MM.1S (cell line): Measurements from ENCODE around the gene CTXND2.

Source experiments
- CTCF ChIP-seq: fragments of 300-600 bp; sonication (generic); IDR thresholded peaks from 2 replicates; pipeline ENCODE4 v1.5.1; 2016; ENCODE audit warnings: antibody characterized with exemption, low read length, mixed read lengths
- EZH2 ChIP-seq: fragments of 300-600 bp; sonication (generic); optimal IDR thresholded peaks from 2 replicates; pipeline ENCODE3; 2017; ENCODE audit warnings: low read depth, mild to moderate bottlenecking, antibody characterized with exemption, low read length, mixed read lengths
- EZH2phosphoT487 ChIP-seq: fragments of 300-600 bp; sonication (generic); IDR thresholded peaks from 2 replicates; pipeline ENCODE4 v1.6.1; 2018; ENCODE audit warnings: antibody characterized with exemption, low read length

- no peak for TF ChIP-seq CTCF
- TF ChIP-seq EZH2phosphoT487 = no peak
- TF ChIP-seq EZH2 = no peak
Measured at GRCh38 chr1:150954708-150955107, 67.8 kb downstream of the CTXND2 start.
